Glutamatergic neuron (in vitro differentiated cells): Measurements from ENCODE around the gene LHFPL6. TPM values are rescaled to one million over a fixed set of nuclear protein-coding genes. Genes with fewer than 3 reads are reported as not detected.

ENCODE experiments used
- DNase-seq: peaks from one replicate; pipeline ENCODE4 v3.0.0; 2022
- H3K27ac Mint-ChIP-seq: one replicate; pipeline ENCODE4 v1.8.0; 2020; ENCODE audit warnings: mild to moderate bottlenecking, mixed read lengths, inconsistent platforms; ENCODE audit not compliant: unreplicated experiment
- H3K27me3 Mint-ChIP-seq: one replicate; pipeline ENCODE4 v1.8.0; 2020; ENCODE audit warnings: mild to moderate bottlenecking, moderate library complexity, mixed read lengths, inconsistent platforms; ENCODE audit not compliant: unreplicated experiment
- H3K36me3 Mint-ChIP-seq: one replicate; pipeline ENCODE4 v1.8.0; 2020; ENCODE audit warnings: mild to moderate bottlenecking, mixed read lengths, inconsistent platforms; ENCODE audit not compliant: unreplicated experiment
- H3K4me1 Mint-ChIP-seq: one replicate; pipeline ENCODE4 v1.8.0; 2020; ENCODE audit warnings: mild to moderate bottlenecking, low read depth, mixed read lengths, inconsistent platforms; ENCODE audit not compliant: unreplicated experiment
- H3K4me3 Mint-ChIP-seq: one replicate; pipeline ENCODE4 v1.8.0; 2020; ENCODE audit warnings: mild to moderate bottlenecking, mixed read lengths, inconsistent platforms; ENCODE audit not compliant: unreplicated experiment
- H3K9me3 Mint-ChIP-seq: one replicate; pipeline ENCODE4 v1.8.0; 2020; ENCODE audit warnings: mild to moderate bottlenecking, moderate library complexity, mixed read lengths, inconsistent platforms; ENCODE audit not compliant: unreplicated experiment
- total RNA-seq: library from RNA; stranded (reverse); fragmentation: NEBNext Ultra II Directional; extraction: Animal tissue kit (Norgen Biotek cat#: 25700); gene quantifications from one replicate; pipeline ENCODE4 v1.2.1, GENCODE V29; 2021; ENCODE audit not compliant: unreplicated experiment
- TF ChIP-seq, protein P1 (sequence below): fragments of 200-600 bp; sonication (generic); IDR thresholded peaks from one replicate; pipeline ENCODE4 v1.5.0; 2021; ENCODE audit not compliant: partially characterized antibody, unreplicated experiment

Gene LHFPL6
- total RNA-seq, 1 donor from 2014 or later: 1.7 TPM

DNA sequence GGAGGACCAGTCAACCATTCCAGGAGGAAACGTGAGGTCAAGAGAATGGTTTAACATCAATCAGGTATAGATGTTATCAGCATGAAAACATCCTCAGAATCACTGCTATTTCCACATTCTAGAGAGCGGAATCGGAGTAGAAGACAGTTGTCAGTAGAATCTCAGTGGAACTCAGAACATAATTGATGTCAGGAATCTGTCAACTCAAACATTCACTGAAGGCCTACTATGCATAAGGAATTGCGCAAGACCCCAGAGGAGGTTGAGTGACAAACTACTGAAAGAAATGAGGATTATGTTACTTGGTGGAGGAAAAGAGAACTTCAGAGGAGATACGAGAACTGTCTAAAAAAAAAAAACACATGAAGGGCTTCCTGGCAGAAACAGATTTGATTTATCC is 97.8 kb downstream of the LHFPL6 start:
- no peak for DNase-seq
- TF ChIP-seq, protein P1, sequence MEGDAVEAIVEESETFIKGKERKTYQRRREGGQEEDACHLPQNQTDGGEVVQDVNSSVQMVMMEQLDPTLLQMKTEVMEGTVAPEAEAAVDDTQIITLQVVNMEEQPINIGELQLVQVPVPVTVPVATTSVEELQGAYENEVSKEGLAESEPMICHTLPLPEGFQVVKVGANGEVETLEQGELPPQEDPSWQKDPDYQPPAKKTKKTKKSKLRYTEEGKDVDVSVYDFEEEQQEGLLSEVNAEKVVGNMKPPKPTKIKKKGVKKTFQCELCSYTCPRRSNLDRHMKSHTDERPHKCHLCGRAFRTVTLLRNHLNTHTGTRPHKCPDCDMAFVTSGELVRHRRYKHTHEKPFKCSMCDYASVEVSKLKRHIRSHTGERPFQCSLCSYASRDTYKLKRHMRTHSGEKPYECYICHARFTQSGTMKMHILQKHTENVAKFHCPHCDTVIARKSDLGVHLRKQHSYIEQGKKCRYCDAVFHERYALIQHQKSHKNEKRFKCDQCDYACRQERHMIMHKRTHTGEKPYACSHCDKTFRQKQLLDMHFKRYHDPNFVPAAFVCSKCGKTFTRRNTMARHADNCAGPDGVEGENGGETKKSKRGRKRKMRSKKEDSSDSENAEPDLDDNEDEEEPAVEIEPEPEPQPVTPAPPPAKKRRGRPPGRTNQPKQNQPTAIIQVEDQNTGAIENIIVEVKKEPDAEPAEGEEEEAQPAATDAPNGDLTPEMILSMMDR: no peak
- peaks cover 3% of the 10 kb centered on the region for H3K9me3 Mint-ChIP-seq
- no peaks in the 10 kb centered on the region for H3K27me3 Mint-ChIP-seq
- H3K27ac Mint-ChIP-seq: no peak overlapping the region
- H3K4me1 Mint-ChIP-seq: peaks cover 3% of the 10 kb centered on the region
- H3K4me3 Mint-ChIP-seq: no peak overlapping the region
- no peaks in the 10 kb centered on the region for H3K36me3 Mint-ChIP-seq

DNA sequence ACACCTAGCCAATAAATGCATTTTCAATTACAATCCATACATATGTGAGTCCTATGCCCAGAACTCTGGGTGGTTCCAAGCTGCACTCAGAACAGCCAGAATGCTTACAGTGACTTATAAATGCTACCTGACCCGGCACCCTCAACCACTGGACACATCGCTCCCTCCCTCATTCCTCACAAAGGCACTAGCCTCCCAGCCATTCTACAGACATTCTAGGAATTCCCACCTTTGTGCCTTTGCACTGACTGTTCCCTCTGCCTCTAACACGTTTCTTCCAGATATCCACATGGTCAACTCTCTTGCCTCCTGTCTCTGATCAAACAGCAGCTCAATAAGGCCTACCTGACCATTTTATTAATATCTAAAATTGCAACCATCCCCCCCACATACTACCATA is 99.9 kb downstream of the LHFPL6 start:
- Mint-ChIP-seq H3K27me3 (peaks cover 2% of the 10 kb centered on the region), H3K4me1 (peaks cover 3% of the 10 kb centered on the region), H3K4me3 (no peak overlapping the region), H3K27ac (no peak overlapping the region), H3K9me3 (peaks cover 4% of the 10 kb centered on the region), H3K36me3 (no peaks in the 10 kb centered on the region)
- DNase-seq: no peak
- TF ChIP-seq, protein P1: no peak

DNA sequence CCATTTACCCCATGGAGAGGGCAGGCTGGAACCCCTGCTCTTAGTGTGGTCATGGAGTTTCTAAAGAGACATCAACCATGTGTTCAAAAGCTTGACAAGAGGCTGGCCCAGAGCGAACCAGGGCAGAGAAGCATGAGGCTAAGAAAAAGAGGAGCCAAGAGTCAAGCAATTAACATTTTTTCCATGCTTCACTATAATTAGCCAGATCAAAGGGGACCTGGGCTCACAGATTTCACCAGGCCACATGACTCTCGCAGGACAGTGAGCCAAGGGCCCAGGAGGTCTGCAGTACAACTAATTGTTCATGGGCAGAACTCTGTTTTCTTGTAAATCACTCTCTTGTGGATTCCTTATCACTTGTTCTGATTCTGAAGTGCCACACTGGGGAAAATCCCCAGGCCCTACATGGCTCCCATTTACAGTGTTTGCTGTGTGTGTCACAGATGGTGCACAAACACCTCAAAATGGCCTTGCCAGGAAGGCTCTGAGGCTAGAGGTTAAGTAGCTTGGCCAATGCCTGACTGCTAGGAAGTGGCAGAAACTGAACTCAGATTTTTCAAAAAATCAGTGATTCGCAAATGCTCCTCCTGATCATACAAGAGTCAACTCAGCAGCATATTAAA is 101.2 kb downstream of the LHFPL6 start:
- no peak overlapping the region for H3K27ac Mint-ChIP-seq
- peaks cover 2% of the 10 kb centered on the region for H3K27me3 Mint-ChIP-seq
- H3K9me3 Mint-ChIP-seq: peaks cover 3% of the 10 kb centered on the region
- TF ChIP-seq, protein P1: no peak
- no peaks in the 10 kb centered on the region for H3K36me3 Mint-ChIP-seq
- DNase-seq: no peak
- no peak overlapping the region for H3K4me3 Mint-ChIP-seq
- peaks cover 3% of the 10 kb centered on the region for H3K4me1 Mint-ChIP-seq

DNA sequence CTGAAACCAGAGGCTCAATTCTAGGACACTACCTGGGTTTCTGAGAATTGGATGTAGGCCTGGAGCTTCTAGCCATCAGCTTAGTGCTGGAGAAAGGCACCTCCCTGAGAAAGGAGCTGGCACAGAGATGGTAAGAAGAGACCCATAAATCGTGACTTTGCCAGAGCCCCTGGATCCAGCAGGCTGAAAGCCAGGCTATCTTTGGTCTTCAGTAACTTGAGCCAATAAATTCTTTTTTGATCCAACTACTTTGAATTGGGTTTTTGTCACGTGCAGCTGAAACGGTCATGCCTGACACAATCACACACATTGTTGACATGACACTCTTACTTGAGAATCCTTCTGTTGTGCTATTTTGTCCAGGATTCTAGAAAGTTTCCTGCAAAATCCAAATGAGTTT is 103.4 kb downstream of the LHFPL6 start:
- no peak overlapping the region for H3K27ac Mint-ChIP-seq
- peaks cover 3% of the 10 kb centered on the region for H3K9me3 Mint-ChIP-seq
- no peaks in the 10 kb centered on the region for H3K36me3 Mint-ChIP-seq
- TF ChIP-seq, protein P1: no peak
- H3K4me1 Mint-ChIP-seq: peaks cover 3% of the 10 kb centered on the region
- H3K27me3 Mint-ChIP-seq: peaks cover 2% of the 10 kb centered on the region
- no peak for DNase-seq
- H3K4me3 Mint-ChIP-seq: no peak overlapping the region

DNA sequence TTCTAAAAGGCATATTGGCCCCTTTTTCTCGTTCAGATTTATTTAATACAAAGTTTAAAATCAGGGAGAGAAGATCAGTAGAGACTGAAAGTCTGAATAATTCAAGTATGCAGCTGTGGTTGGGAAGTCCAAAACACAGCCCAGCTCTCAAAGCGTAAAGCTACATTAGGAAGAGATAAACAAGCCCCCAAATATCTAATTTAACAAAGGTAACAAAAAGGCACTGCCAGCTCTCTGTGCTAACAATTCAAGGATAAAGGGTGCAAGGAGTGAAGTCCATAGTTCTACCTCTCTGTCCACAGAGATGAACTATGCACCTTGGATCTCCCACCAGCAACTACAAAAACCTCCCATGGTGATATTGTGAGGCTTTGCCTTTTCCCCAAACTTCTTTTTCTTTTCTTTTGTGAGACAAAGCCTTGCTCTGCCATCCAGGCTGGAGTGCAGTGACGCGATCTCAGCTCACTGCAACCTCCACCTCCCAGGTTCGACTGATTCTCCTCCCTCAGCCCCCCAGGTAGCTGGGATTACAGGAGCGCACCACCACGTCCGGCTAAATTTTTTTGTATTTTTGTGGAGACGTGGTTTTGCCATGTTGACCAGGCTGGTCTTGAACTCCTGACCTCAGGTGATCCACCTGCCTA is 104.4 kb downstream of the LHFPL6 start:
- H3K27me3 Mint-ChIP-seq: peaks cover 2% of the 10 kb centered on the region
- peaks cover 3% of the 10 kb centered on the region for H3K4me1 Mint-ChIP-seq
- TF ChIP-seq, protein P1: no peak
- H3K36me3 Mint-ChIP-seq: no peaks in the 10 kb centered on the region
- peaks cover 3% of the 10 kb centered on the region for H3K9me3 Mint-ChIP-seq
- DNase-seq: no peak
- no peak overlapping the region for H3K27ac Mint-ChIP-seq
- no peak overlapping the region for H3K4me3 Mint-ChIP-seq
